Ascending aorta (tissue), 2 donors: ENCODE measurements around the gene GCH1. TPM values are rescaled to one million over a fixed set of nuclear protein-coding genes. Genes with fewer than 3 reads are reported as not detected.
"Not testable (repeated sequence)": the region's sequence is repeated elsewhere in the genome, so short reads cannot be mapped to it uniquely, and the experiment has no call there.

Source experiments
- DNase-seq, 2 donors: peaks; one replicate each; pipeline ENCODE4 v3.0.0-alpha.2; 2019; ENCODE audit warnings: low spot score in 2 of 2
- H3K27ac ChIP-seq, 2 donors: fragments of 200-600 bp; sonication (generic); one replicate each; pipeline ENCODE4 v1.5.1; 2016 to 2017; ENCODE audit warnings: mild to moderate bottlenecking in 1 of 2
- H3K27me3 ChIP-seq: fragments of 200-600 bp; sonication (generic); one replicate; pipeline ENCODE4 v1.5.1; 2017
- H3K36me3 ChIP-seq, 2 donors: fragments of 200-600 bp; sonication (generic); one replicate each; pipeline ENCODE4 v1.5.1; 2016
- H3K4me1 ChIP-seq, 2 donors: fragments of 200-600 bp; sonication (generic); one replicate each; pipeline ENCODE4 v1.5.1; 2016 to 2017; ENCODE audit warnings: mild to moderate bottlenecking in 1 of 2
- H3K4me3 ChIP-seq, 2 donors: fragments of 200-600 bp; sonication (generic); one replicate each; pipeline ENCODE4 v1.5.1; 2016 to 2017; ENCODE audit warnings: mild to moderate bottlenecking in 1 of 2
- H3K9me3 ChIP-seq, 2 donors: fragments of 200-600 bp; sonication (generic); one replicate each; pipeline ENCODE4 v1.5.1; 2016
- CTCF ChIP-seq, 3 experiments: fragments of 200-600 bp in 2 of 3; fragments of 450-650 bp in 1 of 3; sonication (generic) in 2 of 3; IDR thresholded peaks; one replicate each; pipeline ENCODE4 v1.5.1; 2016 to 2019; ENCODE audit warnings: antibody characterized with exemption in 3 of 3, mild to moderate bottlenecking in 1 of 3, moderate library complexity in 1 of 3
- intact Hi-C: fragments of 100-400 bp; cut with DNase I; formaldehyde crosslinking; loops from one replicate; pipeline ENCODE4 v1.15.1; 2023
- total RNA-seq: library from RNA; depleted of rRNA; stranded (reverse); fragments of >200 nt; gene quantifications from one replicate; pipeline ENCODE4 v1.1.0, GENCODE V29; 2016

Gene GCH1
- total RNA-seq, 1 donor from 2014 or later: 3.2 TPM

- no peak for DNase-seq
- TF ChIP-seq CTCF (IDR thresholded peaks at IDR 0.05): no peak
- intact Hi-C loops: no loop called here
These were observed 25.5 kb downstream of the GCH1 start for GRCh38 chr14:54877015-54877702.

GRCh38 chr14:54875648-54876047, 27.0 kb downstream of the GCH1 start:
- intact Hi-C loops, DNase-seq, H3K27me3 ChIP-seq: not testable (repeated sequence)

More at GRCh38 chr14:54877015-54877702, 25.5 kb downstream of the GCH1 start:
- H3K36me3 ChIP-seq: no peaks in the 10 kb centered on the region
- H3K27ac ChIP-seq: no peak overlapping the region
- H3K27me3 ChIP-seq: no peaks in the 10 kb centered on the region
- peaks cover 0 to 5% of the 10 kb centered on the region in 2 donors for H3K4me1 ChIP-seq
- H3K4me3 ChIP-seq: no peak overlapping the region
- no peaks in the 10 kb centered on the region for H3K9me3 ChIP-seq

GRCh38 chr14:54870154-54871090, 32.2 kb downstream of the GCH1 start:
- H3K9me3 ChIP-seq, H3K27ac ChIP-seq, intact Hi-C loops, DNase-seq, H3K27me3 ChIP-seq, H3K36me3 ChIP-seq: not testable (repeated sequence)
- Histone ChIP-seq H3K4me3 (peak overlapping the region; percentile 45 to 67), H3K4me1 (peaks cover 3 to 13% of the 10 kb centered on the region in 2 donors)

More at GRCh38 chr14:54875648-54876047, 27.0 kb downstream of the GCH1 start:
- H3K9me3 ChIP-seq, H3K4me3 ChIP-seq, H3K27ac ChIP-seq, H3K4me1 ChIP-seq, H3K36me3 ChIP-seq: not testable (repeated sequence)

GRCh38 chr14:54867011-54867410, 35.6 kb downstream of the GCH1 start:
- no peaks in the 10 kb centered on the region for H3K36me3 ChIP-seq
- peak overlapping the region in 1 of 2 donors; percentile 4 for H3K27ac ChIP-seq
- no peaks in the 10 kb centered on the region for H3K9me3 ChIP-seq
- H3K4me3 ChIP-seq: no peak overlapping the region
- TF ChIP-seq CTCF (IDR thresholded peaks at IDR 0.05): no peak
- H3K4me1 ChIP-seq: peaks cover 3 to 13% of the 10 kb centered on the region in 2 donors
- no peaks in the 10 kb centered on the region for H3K27me3 ChIP-seq
- intact Hi-C loops: no loop called here
- DNase-seq: no peak

- H3K9me3 ChIP-seq: no peaks in the 10 kb centered on the region
- H3K4me1 ChIP-seq: peaks cover 3 to 13% of the 10 kb centered on the region in 2 donors
- H3K27ac ChIP-seq: peak overlapping the region in 1 of 2 donors; percentile 4
- no peak overlapping the region for H3K4me3 ChIP-seq
- no peak for TF ChIP-seq CTCF (IDR thresholded peaks at IDR 0.05)
- no peaks in the 10 kb centered on the region for H3K27me3 ChIP-seq
- intact Hi-C loops: no loop called here
- no peaks in the 10 kb centered on the region for H3K36me3 ChIP-seq
- no peak for DNase-seq
These were observed 36.0 kb downstream of the GCH1 start for GRCh38 chr14:54866588-54866987.

DNA sequence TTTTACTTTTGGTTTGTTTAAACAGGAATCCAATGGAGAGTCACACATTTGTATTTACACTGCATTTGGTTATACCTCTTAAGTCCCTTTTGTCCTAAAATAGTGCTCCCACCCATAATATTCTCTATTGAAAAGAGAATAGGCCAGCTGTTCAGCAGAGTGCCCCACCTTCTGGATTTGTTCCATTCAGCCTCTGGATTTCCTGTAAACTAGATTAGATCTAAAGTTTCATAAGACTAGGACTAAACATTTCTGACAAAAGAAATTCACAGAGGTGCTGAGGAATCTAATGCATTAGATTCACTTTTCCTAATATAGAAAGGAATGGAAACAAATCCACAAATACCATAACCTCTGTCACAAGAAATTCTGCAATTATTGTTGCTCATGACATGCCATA, 38.1 kb downstream of the GCH1 start:
- intact Hi-C loops: no loop called here
- Histone ChIP-seq H3K4me1 (peaks cover 3 to 13% of the 10 kb centered on the region in 2 donors), H3K27me3 (no peaks in the 10 kb centered on the region), H3K27ac (no peak overlapping the region), H3K9me3 (no peaks in the 10 kb centered on the region), H3K36me3 (no peaks in the 10 kb centered on the region), H3K4me3 (no peak overlapping the region)
- no peak for DNase-seq
- no peak for TF ChIP-seq CTCF (IDR thresholded peaks at IDR 0.05)
